Nephron progenitor cell (in vitro differentiated cells): Measurements from ENCODE around the gene MED13.

Experiments
- DNase-seq: peaks from one replicate; pipeline ENCODE4 v3.0.0; 2021
- H3K27ac Mint-ChIP-seq: 2 replicates; pipeline ENCODE4 v1.8.0; 2021; ENCODE audit warnings: mild to moderate bottlenecking, moderate library complexity, mixed read lengths
- H3K27me3 Mint-ChIP-seq: 2 replicates; pipeline ENCODE4 v1.8.0; 2021; ENCODE audit warnings: mild to moderate bottlenecking, low read depth, mixed read lengths; ENCODE audit not compliant: poor library complexity
- H3K36me3 Mint-ChIP-seq: 2 replicates; pipeline ENCODE4 v1.8.0; 2021; ENCODE audit warnings: low read depth, mixed read lengths
- H3K4me1 Mint-ChIP-seq: 2 replicates; pipeline ENCODE4 v1.8.0; 2021; ENCODE audit warnings: mixed read lengths
- H3K4me3 Mint-ChIP-seq: 2 replicates; pipeline ENCODE4 v1.8.0; 2021; ENCODE audit warnings: mild to moderate bottlenecking, moderate library complexity, mixed read lengths
- H3K9me3 Mint-ChIP-seq: 2 replicates; pipeline ENCODE4 v1.8.0; 2021; ENCODE audit warnings: mild to moderate bottlenecking, moderate library complexity, mixed read lengths
- TF ChIP-seq, protein P1 (sequence below): fragments of 200-600 bp; sonication (generic); IDR thresholded peaks from 2 replicates; pipeline ENCODE4 v1.5.0; 2021; ENCODE audit warnings: antibody characterized with exemption

MED13 gene

GRCh38 chr17:62045517-62045916, 19.6 kb downstream of the MED13 start:
- no peak overlapping the region for H3K4me3 Mint-ChIP-seq
- H3K9me3 Mint-ChIP-seq, result no peaks in the 10 kb centered on the region
- no peak overlapping the region for H3K27ac Mint-ChIP-seq
- H3K36me3 Mint-ChIP-seq, result peaks cover 72% of the 10 kb centered on the region
- no peaks in the 10 kb centered on the region for H3K27me3 Mint-ChIP-seq
- H3K4me1 Mint-ChIP-seq, result no peaks in the 10 kb centered on the region
- no peak for DNase-seq
- TF ChIP-seq, protein P1, sequence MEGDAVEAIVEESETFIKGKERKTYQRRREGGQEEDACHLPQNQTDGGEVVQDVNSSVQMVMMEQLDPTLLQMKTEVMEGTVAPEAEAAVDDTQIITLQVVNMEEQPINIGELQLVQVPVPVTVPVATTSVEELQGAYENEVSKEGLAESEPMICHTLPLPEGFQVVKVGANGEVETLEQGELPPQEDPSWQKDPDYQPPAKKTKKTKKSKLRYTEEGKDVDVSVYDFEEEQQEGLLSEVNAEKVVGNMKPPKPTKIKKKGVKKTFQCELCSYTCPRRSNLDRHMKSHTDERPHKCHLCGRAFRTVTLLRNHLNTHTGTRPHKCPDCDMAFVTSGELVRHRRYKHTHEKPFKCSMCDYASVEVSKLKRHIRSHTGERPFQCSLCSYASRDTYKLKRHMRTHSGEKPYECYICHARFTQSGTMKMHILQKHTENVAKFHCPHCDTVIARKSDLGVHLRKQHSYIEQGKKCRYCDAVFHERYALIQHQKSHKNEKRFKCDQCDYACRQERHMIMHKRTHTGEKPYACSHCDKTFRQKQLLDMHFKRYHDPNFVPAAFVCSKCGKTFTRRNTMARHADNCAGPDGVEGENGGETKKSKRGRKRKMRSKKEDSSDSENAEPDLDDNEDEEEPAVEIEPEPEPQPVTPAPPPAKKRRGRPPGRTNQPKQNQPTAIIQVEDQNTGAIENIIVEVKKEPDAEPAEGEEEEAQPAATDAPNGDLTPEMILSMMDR, result no peak

DNA sequence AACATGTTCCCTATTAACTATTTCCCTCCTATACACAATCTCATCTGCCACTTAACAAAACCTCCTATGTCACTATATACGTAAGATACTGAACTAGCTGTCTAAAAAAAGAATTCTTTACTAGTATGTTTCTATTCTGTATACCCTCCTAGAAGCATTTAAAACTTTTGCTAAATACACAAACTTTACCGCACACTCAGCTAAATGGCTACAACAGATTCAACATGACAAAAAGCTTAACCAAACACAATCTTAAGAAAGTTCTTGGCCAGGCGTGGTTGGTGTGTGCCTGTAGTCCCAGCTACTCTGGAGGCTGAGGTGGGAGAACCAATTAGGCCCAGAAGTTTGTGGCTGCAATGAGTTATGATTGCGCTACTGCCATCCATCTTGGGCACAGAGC, 20.0 kb downstream of the MED13 start:
- H3K36me3 Mint-ChIP-seq, result peaks cover 72% of the 10 kb centered on the region
- H3K4me1 Mint-ChIP-seq, result no peaks in the 10 kb centered on the region
- no peak for DNase-seq
- no peaks in the 10 kb centered on the region for H3K27me3 Mint-ChIP-seq
- TF ChIP-seq, protein P1, result no peak
- no peak overlapping the region for H3K4me3 Mint-ChIP-seq
- no peaks in the 10 kb centered on the region for H3K9me3 Mint-ChIP-seq
- H3K27ac Mint-ChIP-seq, result no peak overlapping the region

DNA sequence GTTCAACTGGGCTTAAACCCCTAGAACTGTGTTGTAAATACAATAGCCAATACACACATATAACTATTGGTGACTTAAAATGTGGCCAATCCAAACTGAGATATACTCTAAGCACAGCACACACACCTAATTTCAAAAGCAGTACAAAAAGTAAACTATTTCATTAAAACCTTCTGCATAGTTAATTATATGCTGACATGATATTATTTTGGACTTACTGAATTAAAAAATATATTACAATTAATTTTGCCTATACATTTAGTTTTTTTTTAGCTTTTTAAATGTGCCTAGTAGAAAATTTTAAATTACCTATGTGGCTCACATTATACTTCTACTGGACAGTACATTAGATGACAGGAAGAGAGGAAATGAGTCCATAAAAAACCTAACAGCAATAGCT, 21.5 kb downstream of the MED13 start:
- H3K4me3 Mint-ChIP-seq, result no peak overlapping the region
- no peak overlapping the region for H3K27ac Mint-ChIP-seq
- H3K27me3 Mint-ChIP-seq, result no peaks in the 10 kb centered on the region
- TF ChIP-seq, protein P1, result no peak
- no peaks in the 10 kb centered on the region for H3K9me3 Mint-ChIP-seq
- H3K36me3 Mint-ChIP-seq, result peaks cover 73% of the 10 kb centered on the region
- H3K4me1 Mint-ChIP-seq, result no peaks in the 10 kb centered on the region
- no peak for DNase-seq

DNA sequence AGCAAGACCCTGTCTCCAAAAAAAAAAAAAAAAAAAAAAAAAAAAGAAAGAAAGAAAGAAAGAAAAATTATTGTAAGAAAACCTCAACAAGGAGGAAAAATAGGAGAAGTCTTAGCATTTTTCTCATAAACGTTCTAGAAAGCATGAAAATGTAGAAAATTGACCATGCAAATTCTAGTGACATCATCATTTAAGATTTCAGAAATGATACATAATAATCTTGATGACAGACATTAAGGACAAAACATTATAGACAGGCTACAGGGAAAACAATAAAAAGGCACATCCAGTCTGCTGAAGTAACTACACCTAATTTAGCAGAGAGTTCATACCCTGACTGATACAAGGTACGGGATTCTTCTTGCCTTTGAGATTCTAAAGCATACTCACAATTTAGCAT, 21.9 kb downstream of the MED13 start:
- DNase-seq, result no peak
- Mint-ChIP-seq H3K27ac (no peak overlapping the region), H3K36me3 (peaks cover 68% of the 10 kb centered on the region), H3K4me1 (no peaks in the 10 kb centered on the region), H3K4me3 (no peak overlapping the region), H3K9me3 (no peaks in the 10 kb centered on the region), H3K27me3 (no peaks in the 10 kb centered on the region)
- TF ChIP-seq, protein P1, result no peak

- peaks cover 56% of the 10 kb centered on the region for H3K36me3 Mint-ChIP-seq
- no peaks in the 10 kb centered on the region for H3K27me3 Mint-ChIP-seq
- H3K9me3 Mint-ChIP-seq, result no peaks in the 10 kb centered on the region
- no peak overlapping the region for H3K27ac Mint-ChIP-seq
- DNase-seq, result no peak
- no peak overlapping the region for H3K4me3 Mint-ChIP-seq
- H3K4me1 Mint-ChIP-seq, result no peaks in the 10 kb centered on the region
- TF ChIP-seq, protein P1, result no peak
These were observed 26.8 kb downstream of the MED13 start for GRCh38 chr17:62038248-62038647.

- DNase-seq, result no peak
- Mint-ChIP-seq H3K9me3 (no peaks in the 10 kb centered on the region), H3K4me1 (no peaks in the 10 kb centered on the region), H3K27me3 (no peaks in the 10 kb centered on the region), H3K4me3 (no peak overlapping the region), H3K36me3 (peaks cover 60% of the 10 kb centered on the region), H3K27ac (no peak overlapping the region)
- TF ChIP-seq, protein P1, result no peak
These were observed 31.8 kb downstream of the MED13 start for GRCh38 chr17:62033317-62033716.
